Left kidney (tissue), 2 donors: ENCODE results near the gene NLK. TPM values are rescaled to one million over a fixed set of nuclear protein-coding genes. Genes with fewer than 3 reads are reported as not detected.
A peak's percentile ranks its signal among the peaks of the same experiment; 100 is the strongest.

ENCODE experiments used
- DNase-seq: peaks from one replicate; pipeline ENCODE4 v3.0.0-alpha.2; 2013
- polyA plus RNA-seq: library from polyadenylated mRNA; unstranded; fragments of 120-200 nt; gene quantifications from one replicate; pipeline ENCODE4 v1.2.1, GENCODE V29; 2013; ENCODE audit not compliant: insufficient read length

NLK gene
- polyA plus RNA-seq, 1 donor = 55.4 TPM

DNA sequence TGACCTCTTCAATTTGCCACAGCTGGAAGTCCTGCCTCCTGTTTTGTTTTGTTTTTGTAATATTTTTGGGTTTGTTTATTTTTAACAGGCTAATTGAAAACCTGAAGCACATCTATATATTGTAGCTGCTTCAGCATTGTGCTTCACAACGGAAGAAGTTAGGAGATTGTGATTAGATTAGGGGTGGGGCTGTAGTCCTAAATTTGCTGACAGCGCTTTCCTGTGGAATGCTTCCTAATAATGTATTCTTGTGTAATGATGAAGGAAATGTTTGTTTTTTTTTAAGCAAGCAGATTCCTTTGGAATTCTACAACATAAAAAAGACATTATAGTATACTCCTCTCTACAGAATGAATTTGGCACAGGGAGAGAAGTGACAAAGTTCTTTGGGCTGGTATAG lies 70.1 kb downstream of the NLK start:
- DNase-seq = no peak

DNA sequence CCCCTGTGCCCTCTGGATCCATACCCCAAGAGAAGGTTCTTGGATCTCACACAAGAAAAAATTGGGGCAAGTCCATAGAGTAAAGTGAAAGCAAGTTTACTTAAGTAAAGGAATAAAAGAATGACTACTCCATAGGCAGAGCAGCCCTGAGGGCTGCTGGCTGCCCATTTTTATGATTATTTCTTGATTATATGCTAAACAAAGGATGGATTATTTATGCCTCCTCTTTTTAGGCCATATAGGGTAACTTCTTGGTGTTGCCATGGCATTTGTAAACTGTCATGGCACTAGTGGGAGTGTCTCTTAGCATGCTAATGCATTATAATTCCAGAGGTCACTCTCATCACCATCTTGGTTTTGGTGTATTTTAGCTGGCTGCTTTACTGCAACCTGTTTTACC lies 70.8 kb downstream of the NLK start:
- DNase-seq = no peak

- no peak for DNase-seq
Observed at GRCh38 chr17:28115046-28115445, 72.6 kb downstream of the NLK start.

DNA sequence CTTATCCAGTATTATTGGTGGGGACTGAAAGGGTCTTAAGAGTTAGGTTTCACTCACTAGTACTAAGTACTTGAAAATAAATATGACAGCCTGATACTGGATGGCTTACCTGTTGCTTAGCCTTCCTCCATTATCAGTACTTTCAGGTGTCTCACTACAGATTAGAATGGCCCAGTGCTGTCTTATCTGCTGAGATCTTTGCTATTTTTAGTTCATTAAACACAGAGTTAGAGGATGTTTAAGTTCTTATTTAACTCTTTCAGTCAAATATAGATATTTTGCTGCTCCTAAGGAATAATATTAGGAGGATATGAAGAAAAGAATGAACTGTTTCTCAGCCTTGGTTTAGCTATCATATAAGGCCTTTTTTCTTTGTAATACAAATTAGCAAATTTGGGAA lies 74.8 kb downstream of the NLK start:
- DNase-seq = no peak

DNA sequence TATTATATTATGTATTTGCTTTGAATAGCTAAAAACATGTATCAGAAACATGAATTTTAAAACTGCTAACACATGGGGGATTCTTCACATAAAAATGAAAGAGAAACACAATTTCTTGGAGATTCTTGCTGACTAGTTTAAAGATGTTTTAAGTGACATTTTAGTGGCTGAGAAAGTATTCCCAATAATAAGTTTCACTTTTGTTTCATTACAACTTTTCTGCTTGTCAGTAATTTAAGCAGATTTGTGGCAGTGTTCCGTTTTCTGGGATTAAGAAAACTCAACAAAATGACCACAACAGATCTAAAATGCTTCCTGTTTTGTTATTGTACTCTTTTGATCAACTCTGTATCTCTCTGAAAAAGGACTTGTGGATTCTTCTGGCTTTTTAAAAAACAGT lies 75.9 kb downstream of the NLK start:
- DNase-seq = no peak

DNA sequence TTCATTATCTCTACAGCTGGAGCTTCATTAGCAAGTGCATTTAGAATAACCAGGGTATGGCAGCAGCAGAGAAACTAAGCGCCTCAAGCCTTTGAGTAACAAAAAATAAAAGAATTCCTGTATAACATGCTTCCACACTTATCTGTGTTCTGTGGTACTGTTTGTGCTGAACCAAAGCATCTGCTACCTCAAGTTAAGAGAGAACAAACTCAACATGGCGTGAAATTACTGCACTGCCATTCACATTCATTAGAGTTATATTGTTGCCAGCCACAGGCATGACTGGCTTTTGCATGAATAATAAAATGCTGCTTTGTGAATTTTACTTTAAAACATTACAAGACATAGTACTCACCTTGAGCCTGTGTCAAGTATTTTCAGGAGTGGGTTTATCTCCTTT lies 76.6 kb downstream of the NLK start:
- no peak for DNase-seq

DNA sequence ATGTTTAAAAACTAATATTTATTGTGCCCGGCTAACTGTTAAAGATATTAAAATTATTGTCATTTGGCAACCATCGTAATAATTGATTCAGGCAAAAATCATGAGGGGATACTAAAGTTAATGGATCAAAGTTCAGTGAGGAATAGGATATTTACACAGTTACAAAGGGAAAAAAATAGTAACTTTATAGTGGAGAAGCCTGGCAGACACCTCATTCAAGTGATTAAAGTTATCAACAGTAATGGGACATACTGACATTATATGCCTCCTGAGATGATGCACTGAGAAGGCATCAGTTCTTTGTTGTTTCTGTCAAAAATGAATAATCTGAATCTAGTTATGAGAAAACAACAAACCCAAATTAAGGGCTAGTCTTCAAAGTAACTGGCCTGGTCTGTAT lies 77.1 kb downstream of the NLK start:
- no peak for DNase-seq

- DNase-seq = no peak
Observed at GRCh38 chr17:28120766-28121165, 78.3 kb downstream of the NLK start.

DNA sequence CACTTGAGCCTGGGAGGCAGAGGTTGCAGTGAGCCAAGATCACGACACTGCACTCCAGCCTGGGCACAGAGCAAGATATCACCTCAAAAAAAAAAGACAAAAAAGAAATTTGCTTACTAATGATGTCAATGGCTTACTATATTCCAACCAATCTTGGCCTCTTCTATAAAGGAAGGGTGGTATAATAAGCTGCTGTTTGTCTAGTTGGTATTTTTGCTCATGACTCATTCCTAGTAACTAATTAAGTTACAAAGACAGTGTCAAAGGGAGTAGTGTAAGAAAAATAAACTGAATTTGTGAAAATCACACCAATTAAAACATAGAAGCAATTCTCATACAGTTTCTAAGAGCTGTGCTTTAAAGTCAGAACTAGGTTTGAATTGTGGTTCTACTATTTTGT lies 82.5 kb downstream of the NLK start:
- no peak for DNase-seq

DNA sequence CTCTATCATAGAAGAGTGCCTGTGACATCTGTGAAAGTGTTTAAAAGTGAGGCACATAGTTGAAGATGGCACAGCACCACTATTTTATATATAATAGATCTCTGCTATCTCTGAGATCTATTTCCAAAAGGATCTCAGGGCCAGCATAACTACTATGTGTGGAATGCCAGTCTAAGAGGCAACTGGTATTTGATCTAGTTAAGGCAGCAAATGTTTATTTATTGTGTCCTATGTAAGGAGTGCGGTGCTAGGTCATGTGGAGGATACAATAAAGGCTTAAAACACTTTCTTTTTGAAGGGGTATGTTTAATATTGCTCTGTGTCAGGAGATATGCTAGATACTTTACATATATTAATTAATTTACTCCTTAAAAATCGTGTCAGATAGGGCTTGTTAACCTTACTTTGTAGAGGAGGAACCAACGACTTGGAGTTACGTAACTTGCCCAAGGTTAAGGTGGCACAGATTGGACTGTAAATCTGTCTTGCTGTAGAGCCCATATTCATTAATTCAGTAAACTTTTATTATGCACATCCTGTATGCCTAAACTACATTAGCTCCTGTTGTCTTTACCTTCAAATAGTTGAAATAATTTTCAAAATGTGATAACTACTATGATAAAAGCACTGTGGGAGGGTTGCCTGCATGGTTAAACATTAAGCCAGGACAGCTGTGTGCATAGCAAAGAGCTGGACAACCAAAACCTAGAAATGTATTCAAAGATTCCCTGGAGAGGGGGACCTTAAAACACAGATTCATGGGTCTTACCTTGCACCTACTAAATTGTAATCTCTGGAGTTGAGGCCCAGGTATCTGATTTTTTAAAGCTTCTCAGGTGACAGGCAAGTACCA lies 83.3 kb downstream of the NLK start:
- DNase-seq = no peak

DNA sequence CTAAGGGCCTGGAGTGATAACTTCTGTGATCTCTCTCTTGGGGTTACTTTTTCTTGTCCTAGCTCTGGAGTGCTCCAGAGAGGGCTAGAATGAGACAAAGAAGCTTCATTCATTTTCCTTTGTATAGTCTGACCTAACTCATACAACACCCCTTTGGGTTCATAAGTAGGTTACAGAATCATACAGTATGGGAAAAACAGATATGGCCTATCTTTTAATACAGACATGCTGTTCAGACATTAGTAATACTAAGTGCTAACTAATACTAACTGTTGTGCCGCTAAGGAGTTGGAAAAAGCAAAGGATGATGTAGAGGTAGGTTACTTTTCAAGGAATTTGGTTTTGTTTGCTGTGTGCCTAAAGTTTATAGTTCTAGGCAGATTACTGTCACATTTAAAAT lies 84.7 kb downstream of the NLK start:
- DNase-seq = no peak

DNA sequence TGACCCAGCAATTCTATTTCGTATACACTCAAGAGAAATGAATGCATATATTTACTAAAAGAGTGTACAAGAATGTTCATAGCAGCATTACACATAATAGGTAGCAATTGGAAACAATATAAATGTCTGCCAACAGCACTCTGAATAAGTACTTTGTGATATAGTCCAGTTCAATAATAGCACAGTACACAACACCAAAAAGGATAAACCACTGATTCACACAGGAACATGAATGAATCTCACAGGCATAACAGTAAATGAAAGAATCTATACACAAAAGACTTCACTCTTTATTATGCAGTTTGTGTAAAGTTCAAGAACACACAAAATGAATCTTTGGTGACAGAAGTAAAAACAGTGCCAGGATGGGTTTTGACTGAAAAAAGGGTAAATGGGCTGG lies 86.3 kb downstream of the NLK start:
- no peak for DNase-seq

DNA sequence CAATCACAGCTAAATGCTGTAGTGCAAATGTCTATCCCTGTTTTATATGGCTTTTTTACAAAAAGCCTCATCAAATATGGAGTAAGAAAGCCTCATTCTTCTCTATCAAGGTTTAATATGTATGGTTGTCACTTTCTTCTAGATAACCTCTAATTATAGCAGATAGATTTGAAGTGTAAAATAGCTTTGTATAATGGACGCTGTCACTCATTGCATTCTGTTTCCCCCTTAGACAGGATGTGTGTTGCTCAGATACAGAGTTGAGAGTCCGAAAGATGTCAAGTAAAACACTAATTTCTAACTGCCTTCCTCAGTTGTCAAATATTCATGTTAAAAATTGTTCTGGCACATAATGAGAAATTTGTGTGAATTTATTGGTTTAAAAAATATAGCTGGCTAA lies 88.0 kb downstream of the NLK start:
- DNase-seq = no peak

DNA sequence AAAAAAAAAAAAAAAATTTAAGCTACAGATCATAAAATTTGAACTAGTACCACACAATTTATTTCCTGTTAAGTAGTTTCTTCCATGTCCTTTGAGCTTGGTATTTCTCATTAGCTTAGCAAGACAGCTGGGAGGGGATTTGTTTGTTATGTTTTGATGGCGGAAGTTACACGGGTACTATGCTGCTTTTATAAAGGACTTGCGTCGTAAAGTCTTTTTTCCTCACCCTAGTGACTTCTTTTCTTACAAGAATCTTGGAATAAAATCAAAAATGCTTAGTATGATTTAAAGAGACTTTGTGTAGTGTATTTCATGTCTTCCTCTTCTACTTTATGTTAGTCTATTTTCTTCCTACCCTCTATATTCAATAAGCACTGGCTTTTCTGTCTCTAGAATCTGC lies 89.1 kb downstream of the NLK start:
- peak; percentile 60 for DNase-seq

GRCh38 chr17:28133562-28133970 lies 91.1 kb downstream of the NLK start:
- no peak for DNase-seq

DNA sequence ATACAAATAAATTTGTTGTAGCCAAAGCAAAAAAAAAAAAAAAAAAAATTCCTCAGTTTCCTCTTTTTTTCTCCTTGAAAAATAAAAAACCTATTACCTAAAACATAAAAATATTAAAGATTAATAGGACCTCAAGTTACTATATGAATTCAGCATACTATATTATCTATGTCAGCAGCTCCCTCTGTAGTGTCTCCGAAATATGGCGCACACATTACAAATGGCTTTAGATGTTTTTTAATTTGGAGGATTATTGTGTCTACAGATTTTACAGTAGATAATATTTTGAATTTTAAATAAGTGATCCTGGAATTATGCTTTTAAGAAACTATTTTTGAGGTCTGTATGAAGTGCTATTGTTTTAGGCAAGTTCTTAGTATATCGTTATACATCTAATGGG lies 94.4 kb downstream of the NLK start:
- DNase-seq = no peak

- DNase-seq = no peak
Observed at GRCh38 chr17:28139822-28140221, 97.3 kb downstream of the NLK start.

GRCh38 chr17:28141313-28141712 lies 98.8 kb downstream of the NLK start:
- DNase-seq = no peak

DNA sequence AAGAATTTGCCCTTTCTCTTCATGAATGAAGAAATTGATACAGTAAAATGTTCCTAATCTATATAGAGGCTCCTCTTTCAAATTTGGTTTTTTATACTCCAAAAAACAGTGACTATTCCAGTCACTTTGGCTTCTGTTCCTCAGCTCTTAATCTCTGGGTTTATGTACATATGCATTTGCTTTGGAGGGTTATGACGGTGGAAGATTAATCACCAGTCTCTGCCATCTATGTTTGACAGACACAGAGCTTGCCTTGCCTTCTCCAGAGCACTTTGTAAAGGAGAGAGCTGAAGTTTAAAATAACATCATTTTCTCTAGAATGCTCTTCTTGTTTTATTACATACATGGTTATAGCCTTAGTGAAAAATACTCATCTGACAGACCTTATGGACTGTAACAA lies 99.3 kb downstream of the NLK start:
- DNase-seq = no peak

DNA sequence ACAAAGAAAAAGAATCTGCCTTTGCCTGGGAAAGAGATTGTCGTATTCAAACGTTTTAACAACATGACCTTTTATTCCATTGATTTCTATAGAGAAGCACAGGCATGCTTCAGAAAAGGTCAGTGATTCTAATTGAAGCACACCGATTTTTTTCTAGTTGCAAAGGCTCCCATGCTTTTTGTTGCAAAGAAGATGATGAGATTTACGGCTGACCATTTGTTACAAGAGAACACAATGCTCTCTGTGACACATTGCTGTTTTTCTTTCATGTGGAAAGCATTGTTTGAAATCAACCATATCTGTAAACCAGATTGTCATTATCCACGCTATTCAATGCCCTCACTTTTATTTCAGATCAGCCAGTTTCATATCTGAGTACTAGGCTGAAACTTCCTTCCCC lies 99.8 kb downstream of the NLK start:
- DNase-seq = no peak

- DNase-seq = no peak
Observed at GRCh38 chr17:28144019-28144418, 101.5 kb downstream of the NLK start.

DNA sequence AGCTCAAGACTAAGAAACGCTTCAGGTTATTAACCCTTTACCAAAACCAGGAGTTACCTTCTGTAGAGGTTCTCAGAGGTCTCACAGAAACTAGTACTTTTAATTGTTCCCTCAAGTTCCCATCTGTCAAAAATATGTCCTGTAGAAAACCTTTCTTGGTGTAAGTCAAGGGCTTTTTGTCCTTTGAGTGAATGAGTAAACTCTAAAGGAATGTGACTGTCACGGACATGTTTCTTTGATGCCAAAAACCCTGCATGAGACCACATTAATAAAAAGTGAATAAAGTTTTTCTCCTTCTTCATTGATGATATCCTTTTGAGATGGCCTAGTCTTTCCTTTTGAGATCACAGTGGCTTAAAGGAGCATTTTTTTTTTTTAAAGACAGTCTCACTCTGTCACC lies 102.9 kb downstream of the NLK start:
- no peak for DNase-seq

DNA sequence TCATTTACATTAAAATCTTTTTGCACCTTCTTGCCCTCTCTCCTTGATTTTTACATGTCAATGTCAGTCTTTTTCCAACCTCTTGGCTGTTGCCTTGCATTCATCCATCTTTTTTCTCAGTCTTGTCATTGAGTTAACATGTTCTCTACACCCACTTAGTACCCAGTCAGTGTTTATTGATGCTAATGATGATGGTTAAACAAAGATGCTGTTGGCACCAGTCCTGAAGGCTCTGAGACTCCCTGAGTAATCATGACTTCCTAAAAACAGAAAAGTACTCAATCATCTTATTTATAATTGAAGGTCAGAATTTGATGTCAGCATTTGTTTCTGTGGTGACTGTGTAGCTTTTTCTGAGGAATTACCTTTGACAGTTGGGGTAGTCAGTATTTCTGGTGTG lies 104.5 kb downstream of the NLK start:
- no peak for DNase-seq

- DNase-seq = no peak
Observed at GRCh38 chr17:28151001-28151400, 108.5 kb downstream of the NLK start.

DNA sequence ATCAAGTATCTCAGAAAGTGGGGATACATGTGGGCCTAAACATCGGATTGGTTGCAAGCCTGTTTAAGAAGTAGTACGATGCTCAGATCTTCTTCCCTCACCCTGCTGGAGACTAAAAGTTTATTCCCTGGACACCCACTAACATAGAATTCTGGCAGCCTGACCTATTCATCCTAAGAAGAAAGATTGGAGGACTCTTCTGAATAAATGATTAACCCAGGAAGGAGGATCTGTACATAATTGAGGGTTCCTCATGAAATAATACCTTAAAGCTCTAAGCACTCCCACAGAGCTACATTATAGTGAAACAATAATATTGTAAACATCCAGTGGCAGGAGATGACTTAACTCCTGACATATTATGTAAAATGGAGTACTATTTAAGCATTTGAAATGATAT lies 111.7 kb downstream of the NLK start:
- DNase-seq = no peak
